GM19467 (cell line): ENCODE measurements around the gene ZNF135.

Source experiments
- ATAC-seq: cut with Tn5 transposase; IDR thresholded peaks from one replicate; pipeline ENCODE4 v1.9.1; 2021; ENCODE audit warnings: mild to moderate bottlenecking, moderate library complexity; ENCODE audit not compliant: unreplicated experiment

ZNF135 gene

DNA sequence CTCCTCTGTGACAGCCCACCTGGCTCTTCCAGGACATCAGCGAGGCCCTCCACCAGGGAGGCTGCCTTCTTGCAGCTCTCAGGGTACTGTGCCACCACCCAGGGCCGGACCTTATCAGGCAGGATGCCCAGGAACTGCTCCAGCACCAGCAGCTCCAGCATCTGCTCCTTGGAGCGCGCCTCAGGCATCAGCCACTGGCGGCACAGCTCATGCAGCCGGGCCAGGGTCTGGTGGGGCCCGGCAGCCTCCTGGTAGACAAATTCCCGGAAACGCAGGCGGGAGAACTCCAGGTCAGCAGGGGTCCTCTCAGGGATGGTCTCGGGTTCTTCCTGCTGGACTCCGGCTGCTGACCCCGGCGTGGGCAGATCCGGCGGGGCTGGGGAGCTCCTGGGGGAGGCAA lies 30.8 kb downstream of the ZNF135 start:
- ATAC-seq = no peak

DNA sequence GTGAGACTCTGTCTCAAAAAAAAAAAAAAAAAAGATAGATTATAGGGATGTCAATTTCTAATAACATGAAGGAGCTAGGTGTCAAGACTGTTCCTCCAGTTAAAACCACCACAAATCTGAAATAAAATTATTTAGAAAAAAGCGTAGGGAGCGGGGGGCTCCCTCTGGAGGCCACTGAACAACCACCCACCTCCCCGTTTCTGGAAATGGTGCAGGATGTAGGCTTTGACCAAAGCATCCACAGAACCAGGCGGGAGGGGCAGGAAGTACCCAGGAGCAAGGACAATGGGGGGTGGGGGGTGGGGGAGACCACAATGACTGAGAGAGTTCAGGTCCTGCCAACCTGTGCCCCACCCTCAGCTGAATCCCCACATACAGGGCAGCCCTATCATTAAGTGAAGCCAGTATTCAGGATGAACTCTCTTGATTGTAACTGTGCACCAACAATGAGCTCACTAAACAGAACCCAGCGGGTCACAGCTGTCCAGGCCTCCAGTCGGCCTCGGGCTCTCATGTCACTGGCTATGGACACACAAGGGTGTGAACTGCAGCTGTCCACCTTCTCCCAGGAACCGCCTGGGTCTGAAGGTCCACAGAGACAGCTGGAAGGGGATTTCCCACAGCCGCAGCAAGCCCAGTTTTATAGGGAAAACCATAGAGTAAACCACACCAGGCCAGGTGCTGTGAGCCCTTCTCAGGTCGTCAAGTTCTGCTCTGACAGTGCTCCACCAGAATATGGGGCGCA lies 32.3 kb downstream of the ZNF135 start:
- no peak for ATAC-seq

DNA sequence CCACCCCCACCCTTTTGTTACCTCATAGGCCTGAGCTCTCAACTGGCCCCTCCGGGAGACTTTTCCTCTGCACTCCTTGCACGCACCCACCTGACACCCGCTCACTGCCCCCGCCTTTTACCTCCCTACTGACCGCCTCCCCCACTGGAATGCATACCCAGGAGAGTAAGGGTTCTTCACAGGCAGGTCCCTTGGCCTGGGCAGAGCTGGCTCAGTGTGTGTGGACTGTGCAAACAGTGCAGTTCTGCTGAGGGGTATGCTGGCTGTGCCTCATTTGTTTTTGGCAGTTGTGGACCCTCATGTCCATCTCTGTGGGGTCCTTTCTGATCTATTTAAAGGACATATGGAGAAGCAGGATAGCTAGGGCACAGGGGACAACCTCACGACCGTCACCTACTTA lies 34.0 kb downstream of the ZNF135 start:
- no peak for ATAC-seq

GRCh38 chr19:58095328-58095727 lies 36.2 kb downstream of the ZNF135 start:
- no peak for ATAC-seq

DNA sequence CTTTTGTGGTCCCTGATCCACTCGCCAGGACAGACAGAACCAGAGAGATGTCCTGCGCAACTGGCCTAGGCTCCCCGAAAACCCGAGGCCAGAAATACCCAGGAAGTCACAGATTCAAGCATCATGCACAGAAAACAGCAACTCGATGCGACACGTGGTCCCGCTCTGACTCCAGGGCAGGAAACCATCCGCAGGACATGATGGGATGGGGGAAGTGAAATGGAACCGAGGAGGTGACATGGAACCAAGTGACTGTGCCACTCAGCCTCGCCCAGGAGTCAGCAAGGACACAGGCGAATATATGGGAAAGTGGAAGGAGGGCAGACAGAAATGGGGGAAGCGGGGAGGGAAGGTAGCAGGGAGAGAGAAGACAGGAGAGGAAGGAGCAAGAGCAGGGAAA lies 37.8 kb downstream of the ZNF135 start:
- ATAC-seq = no peak

GRCh38 chr19:58097349-58097748 lies 38.3 kb downstream of the ZNF135 start:
- no peak for ATAC-seq

DNA sequence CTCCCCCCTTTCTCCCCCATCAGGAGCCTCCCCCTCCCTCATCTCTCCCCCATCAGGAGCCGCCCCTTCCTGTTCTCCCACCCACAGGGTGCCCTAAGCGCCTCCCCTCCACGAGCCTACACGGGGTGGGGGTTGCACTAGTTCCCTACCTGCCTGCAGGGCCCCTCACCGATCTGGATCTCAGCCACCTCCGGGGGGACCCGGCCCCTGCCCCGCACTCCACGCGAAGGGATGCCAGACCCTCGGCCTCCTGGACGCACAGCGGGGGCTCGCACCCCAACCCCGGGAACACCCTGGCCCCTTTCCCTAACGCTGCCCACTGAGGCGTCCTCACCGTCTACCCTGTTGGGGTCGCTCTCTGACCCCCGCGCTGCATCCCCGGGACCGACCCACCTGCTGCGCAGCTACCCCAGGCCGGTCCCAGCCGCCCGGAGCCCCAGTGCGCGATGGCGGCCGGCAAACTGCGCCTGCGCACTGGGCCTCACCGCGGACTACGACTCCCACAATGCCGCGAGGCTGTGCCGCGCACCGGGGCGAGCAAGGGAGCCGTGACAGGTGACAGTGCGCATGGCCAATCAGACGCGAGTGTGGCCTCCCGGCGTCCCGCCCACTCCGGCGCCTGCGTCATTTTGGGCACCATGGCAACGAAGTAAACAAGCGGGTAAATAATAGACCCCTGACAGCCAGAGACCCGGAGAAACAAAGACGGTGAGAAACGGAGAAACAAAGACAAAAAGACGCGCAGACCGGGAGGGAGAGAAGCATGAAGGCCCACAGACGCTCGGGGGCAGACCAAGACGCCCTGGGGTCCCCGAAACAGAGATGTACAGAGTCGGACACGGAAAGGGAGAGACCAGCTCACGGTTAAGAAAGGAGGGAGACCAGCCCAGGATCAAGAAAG lies 38.9 kb downstream of the ZNF135 start, which contains the start of gene ZSCAN18:
Gene ZSCAN18 (minus strand): TSS at position 451 of the 901 bp plus-strand sequence. CDS start 7,964 bp downstream, outside the sequence.
- ATAC-seq = no peak

DNA sequence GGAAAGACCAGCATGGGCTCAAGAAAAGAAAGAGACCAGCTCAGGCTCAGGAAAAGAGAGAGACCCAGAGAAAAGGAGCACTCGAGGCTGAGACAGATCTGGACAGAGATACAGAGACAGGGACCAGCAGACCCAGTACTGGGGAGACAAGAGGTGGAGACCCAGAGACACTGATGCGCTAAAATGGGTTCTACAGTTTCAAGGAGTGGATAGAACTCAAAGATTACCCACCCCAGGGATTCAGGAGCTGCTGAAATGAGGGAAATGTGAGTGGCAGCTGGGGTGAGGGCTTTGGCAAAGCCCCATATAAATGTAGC lies 39.6 kb downstream of the ZNF135 start:
- no peak for ATAC-seq

DNA sequence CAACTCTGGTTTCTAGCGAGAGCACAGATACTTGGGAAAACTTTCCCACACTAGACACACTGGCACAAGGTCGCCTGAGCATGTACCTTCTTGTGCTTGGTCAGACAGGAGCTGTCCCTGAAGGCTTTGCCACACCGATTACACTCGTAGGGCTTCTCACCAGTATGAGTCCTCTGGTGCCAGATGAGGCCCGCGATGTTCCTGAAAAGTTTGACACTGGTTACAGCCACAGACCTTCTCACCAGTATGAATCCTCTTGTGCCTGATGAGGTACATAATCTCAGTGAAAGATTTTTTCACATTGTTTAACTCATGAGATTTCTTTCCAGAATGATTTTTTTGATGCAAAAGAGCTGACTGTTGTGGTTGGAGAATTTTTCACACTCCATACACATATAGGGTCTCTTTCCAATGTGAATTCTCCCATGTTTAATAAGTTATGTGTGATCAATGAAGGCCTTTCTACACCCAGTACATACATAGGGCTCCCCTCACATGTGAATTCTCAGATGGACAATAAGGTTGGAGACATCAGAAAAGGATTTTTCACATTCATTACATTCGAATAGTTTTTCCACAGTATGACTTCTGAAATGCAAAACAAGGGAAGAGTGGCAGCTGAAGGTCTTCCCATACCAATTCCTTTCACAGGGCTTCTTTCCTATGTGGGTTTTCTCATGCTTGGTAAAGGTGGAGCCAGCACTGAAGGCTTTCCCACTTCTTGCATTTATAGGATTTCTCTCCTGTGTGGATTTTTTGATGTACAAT lies 48.9 kb downstream of the ZNF135 start:
- ATAC-seq = no peak

DNA sequence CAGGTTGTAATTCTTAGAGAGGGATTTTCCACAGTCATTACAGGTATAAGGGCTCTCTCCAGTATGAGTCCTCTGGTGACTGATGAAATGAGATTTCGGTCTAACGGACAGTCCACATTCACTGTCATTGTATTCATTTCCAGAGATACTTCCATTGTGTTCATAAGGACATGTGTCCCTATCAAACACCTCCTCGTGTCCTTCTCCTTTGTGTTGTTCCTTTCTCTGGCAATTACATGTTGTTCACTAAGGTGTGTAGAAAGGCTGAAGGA lies 49.4 kb downstream of the ZNF135 start:
- ATAC-seq = no peak

DNA sequence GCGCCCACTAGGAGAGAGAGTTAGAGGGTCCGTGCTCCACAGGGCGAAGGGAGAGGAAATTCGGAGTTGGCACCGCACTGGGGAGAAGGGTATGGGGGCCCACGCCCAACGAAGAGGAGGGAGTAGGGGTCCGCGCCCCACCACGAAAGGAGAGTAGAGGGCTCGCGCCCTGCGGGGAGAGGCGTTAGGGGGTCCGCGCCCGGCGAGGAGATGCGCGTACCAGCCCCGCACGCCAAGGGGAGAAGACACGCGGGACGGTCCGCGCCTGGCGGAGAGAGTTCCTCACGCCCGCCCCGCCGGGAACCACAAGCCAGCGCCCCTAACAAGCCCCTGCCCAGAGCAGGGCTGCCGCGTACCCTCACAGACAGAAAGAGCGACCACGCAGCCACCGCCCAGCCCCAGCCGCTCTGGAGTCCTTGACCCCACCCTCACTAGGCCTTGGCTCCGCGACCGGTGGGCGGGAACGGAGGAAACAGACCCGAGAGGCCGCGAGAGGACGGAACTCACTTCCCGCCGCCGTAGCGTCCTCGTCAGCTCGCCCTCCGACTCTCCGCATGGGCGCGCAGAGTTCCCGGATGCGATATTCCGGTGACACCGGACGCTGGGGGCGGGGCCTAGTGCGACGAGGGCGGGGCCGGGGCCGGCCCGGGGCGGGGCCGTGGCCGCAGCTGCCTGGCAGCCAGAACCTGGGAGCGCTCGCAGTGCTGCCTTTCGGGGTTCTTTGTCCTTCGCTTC lies 58.9 kb downstream of the ZNF135 start:
- no peak for ATAC-seq

DNA sequence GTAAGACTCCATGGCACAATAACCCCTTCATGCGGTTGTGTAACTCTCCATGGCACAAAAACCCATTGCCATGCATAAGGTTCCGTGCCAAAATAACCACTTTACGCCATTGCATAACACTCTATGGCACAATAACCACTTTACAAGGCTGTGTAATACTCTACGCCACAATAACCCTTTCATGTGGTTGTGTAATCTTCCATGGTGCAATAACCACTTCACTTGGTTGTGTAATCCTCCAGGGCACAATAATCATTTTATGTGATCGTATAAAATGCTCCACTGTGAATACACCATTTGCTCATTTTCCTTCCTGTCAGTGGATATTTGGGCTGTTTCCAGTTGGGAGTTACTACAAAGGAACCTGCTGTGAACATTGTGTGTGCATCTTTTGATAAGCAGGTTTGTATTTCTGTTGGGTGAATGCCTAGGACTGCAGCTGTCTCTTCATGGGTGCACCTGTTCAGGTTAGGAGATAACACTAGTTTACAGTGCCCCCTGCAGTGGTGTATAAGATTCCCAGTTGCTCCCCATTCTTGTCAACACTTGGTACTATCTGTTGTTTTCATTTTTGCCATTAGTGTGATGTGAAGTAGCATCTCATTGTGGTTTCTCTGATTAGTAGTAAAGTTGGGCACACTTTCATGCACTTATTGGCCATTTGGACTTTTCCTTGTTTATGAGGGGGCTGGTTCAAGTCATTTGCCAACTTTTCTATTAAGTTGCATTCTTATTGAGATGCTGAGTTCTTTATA lies 60.1 kb downstream of the ZNF135 start:
- no peak for ATAC-seq
